A549 treated with AZD2906 at 1 μM for 4 hours (cell line): Measurements from ENCODE around the gene LIPC. TPM values are rescaled to one million over a fixed set of nuclear protein-coding genes. Genes with fewer than 3 reads are reported as not detected.

Experiments used
- total RNA-seq: library from RNA; stranded (reverse); fragments of 200-300 nt; extraction: Qiagen RNA extraction; gene quantifications from 5 replicates; pipeline ENCODE4 v1.2.3, GENCODE V29; 2022

The LIPC gene
- total RNA-seq = 0.03 to 0.31 TPM (median 0.14 TPM) in 4 of 5 replicates, not detected in the other

GRCh38 chr15:58431221-58432149 lies at the start of gene LIPC:
LIPC (plus strand) TSS chr15:58431991; CDS start chr15:58432033, 42 bp downstream.

